Ascending aorta (tissue), 2 donors: Measurements from ENCODE around the gene CD47. TPM values are rescaled to one million over a fixed set of nuclear protein-coding genes. Genes with fewer than 3 reads are reported as not detected.
A peak's percentile ranks its signal among the peaks of the same experiment; 100 is the strongest.

ENCODE experiments used
- DNase-seq, 2 donors: peaks; one replicate each; pipeline ENCODE4 v3.0.0-alpha.2; 2019; ENCODE audit warnings: low spot score in 2 of 2
- H3K27ac ChIP-seq, 2 donors: fragments of 200-600 bp; sonication (generic); one replicate each; pipeline ENCODE4 v1.5.1; 2016 to 2017; ENCODE audit warnings: mild to moderate bottlenecking in 1 of 2
- H3K27me3 ChIP-seq: fragments of 200-600 bp; sonication (generic); one replicate; pipeline ENCODE4 v1.5.1; 2017
- H3K36me3 ChIP-seq, 2 donors: fragments of 200-600 bp; sonication (generic); one replicate each; pipeline ENCODE4 v1.5.1; 2016
- H3K4me1 ChIP-seq, 2 donors: fragments of 200-600 bp; sonication (generic); one replicate each; pipeline ENCODE4 v1.5.1; 2016 to 2017; ENCODE audit warnings: mild to moderate bottlenecking in 1 of 2
- H3K4me3 ChIP-seq, 2 donors: fragments of 200-600 bp; sonication (generic); one replicate each; pipeline ENCODE4 v1.5.1; 2016 to 2017; ENCODE audit warnings: mild to moderate bottlenecking in 1 of 2
- H3K9me3 ChIP-seq, 2 donors: fragments of 200-600 bp; sonication (generic); one replicate each; pipeline ENCODE4 v1.5.1; 2016
- intact Hi-C: fragments of 100-400 bp; cut with DNase I; formaldehyde crosslinking; loops from one replicate; pipeline ENCODE4 v1.15.1; 2023
- total RNA-seq: library from RNA; depleted of rRNA; stranded (reverse); fragments of >200 nt; gene quantifications from one replicate; pipeline ENCODE4 v1.1.0, GENCODE V29; 2016
- TF ChIP-seq, protein P1 (sequence below), 3 experiments: fragments of 200-600 bp in 2 of 3; fragments of 450-650 bp in 1 of 3; sonication (generic) in 2 of 3; IDR thresholded peaks; one replicate each; pipeline ENCODE4 v1.5.1; 2016 to 2019; ENCODE audit warnings: antibody characterized with exemption in 3 of 3, mild to moderate bottlenecking in 1 of 3, moderate library complexity in 1 of 3

Gene CD47
- total RNA-seq, 1 donor from 2014 or later = 24.5 TPM

DNA sequence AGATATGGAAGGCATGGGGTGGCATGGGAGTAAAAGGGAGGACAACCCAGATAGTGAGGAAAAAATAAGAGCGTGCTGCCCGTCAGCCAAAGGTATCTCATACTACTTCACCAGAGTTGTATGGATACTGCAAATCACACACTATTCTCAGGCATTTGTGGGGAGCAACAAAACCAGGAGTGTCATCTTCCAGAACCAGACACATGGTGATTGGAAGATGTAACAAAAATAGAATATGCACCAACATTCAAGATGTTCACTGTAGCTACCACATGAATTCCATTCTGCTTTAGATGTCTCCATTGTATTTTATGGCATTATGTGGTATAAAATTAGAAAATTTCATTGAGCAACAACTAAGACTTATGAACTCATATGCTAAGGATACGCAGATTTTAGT is 34.9 kb downstream of the CD47 start:
- H3K36me3 ChIP-seq = peaks cover 17 to 24% of the 10 kb centered on the region in 2 donors
- H3K9me3 ChIP-seq = no peaks in the 10 kb centered on the region
- TF ChIP-seq, protein P1, sequence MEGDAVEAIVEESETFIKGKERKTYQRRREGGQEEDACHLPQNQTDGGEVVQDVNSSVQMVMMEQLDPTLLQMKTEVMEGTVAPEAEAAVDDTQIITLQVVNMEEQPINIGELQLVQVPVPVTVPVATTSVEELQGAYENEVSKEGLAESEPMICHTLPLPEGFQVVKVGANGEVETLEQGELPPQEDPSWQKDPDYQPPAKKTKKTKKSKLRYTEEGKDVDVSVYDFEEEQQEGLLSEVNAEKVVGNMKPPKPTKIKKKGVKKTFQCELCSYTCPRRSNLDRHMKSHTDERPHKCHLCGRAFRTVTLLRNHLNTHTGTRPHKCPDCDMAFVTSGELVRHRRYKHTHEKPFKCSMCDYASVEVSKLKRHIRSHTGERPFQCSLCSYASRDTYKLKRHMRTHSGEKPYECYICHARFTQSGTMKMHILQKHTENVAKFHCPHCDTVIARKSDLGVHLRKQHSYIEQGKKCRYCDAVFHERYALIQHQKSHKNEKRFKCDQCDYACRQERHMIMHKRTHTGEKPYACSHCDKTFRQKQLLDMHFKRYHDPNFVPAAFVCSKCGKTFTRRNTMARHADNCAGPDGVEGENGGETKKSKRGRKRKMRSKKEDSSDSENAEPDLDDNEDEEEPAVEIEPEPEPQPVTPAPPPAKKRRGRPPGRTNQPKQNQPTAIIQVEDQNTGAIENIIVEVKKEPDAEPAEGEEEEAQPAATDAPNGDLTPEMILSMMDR (IDR thresholded peaks at IDR 0.05) = no peak
- H3K4me3 ChIP-seq = no peak overlapping the region
- H3K4me1 ChIP-seq = no peaks in the 10 kb centered on the region
- intact Hi-C loops = no loop called here
- no peak overlapping the region for H3K27ac ChIP-seq
- no peak for DNase-seq
- no peaks in the 10 kb centered on the region for H3K27me3 ChIP-seq

DNA sequence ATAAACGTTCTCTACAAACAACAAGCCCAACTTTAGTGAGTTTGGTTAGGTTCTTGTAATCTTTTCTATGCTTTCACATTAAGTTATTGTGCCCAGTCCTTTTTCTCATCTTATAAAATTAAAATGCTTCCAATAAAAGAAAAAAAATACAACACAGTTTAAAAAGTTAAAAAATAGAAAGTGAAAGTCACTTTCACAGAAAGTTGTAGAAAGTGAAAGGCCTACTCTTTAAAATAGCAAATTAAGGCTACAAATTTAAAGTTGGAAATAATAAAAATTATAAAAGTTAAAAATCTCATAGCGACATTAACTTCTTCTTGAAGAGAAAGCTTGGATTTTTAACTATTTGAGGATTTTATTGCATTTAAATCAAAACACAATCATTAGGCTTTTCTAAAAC is 35.9 kb downstream of the CD47 start:
- Histone ChIP-seq H3K36me3 (peaks cover 15 to 22% of the 10 kb centered on the region in 2 donors), H3K9me3 (no peaks in the 10 kb centered on the region), H3K27ac (no peak overlapping the region), H3K27me3 (no peaks in the 10 kb centered on the region), H3K4me1 (no peaks in the 10 kb centered on the region), H3K4me3 (no peak overlapping the region)
- TF ChIP-seq, protein P1 (IDR thresholded peaks at IDR 0.05) = no peak
- intact Hi-C loops = no loop called here
- no peak for DNase-seq

DNA sequence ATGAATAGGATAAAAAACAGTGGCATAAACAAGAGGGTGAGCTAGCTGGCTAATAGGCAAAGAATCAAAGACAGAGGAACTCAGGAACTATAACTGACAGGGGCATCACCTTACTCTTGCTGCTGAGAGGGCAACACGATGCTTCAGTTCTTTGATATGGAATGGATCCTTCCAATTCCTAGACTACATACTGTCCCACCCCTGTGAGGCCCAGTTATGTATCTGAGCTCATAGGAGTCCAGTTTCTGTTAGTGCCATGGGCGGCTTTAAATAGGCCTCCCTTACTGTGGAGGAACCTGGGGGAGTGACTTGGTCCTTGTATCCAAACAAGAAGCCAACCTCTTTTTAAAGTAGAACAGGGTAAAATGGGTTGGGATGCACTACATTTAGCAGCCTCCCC is 37.3 kb downstream of the CD47 start:
- TF ChIP-seq, protein P1 (IDR thresholded peaks at IDR 0.05) = no peak
- no peak overlapping the region for H3K4me3 ChIP-seq
- no peaks in the 10 kb centered on the region for H3K27me3 ChIP-seq
- H3K36me3 ChIP-seq = peaks cover 13 to 22% of the 10 kb centered on the region in 2 donors
- H3K4me1 ChIP-seq = no peaks in the 10 kb centered on the region
- intact Hi-C loops = no loop called here
- DNase-seq = no peak
- peak overlapping the region in 1 of 2 donors; percentile 31 for H3K27ac ChIP-seq
- no peaks in the 10 kb centered on the region for H3K9me3 ChIP-seq

DNA sequence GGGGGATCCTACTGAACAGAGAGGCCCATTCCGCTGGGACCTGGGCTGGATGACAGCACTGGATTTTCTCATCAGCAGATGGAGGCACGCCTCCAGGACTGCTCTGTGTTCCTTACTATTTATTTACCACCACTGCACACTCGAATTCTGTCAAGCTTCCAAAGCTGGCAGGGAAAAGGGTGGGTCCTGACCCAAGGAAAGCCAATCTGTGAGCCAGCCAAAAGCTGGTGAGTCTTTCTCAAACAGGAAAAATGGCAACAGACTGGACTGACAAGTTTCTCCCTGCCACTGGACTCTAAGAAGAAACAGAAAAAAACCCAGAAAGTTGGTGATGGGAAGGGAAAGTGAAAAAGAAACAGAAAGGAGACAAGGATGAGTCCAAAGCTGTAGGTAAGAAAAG is 37.8 kb downstream of the CD47 start:
- DNase-seq = no peak
- H3K27me3 ChIP-seq = no peaks in the 10 kb centered on the region
- TF ChIP-seq, protein P1 (IDR thresholded peaks at IDR 0.05) = no peak
- H3K4me3 ChIP-seq = no peak overlapping the region
- intact Hi-C loops = no loop called here
- no peaks in the 10 kb centered on the region for H3K9me3 ChIP-seq
- peak overlapping the region in 1 of 2 donors; percentile 31 for H3K27ac ChIP-seq
- H3K36me3 ChIP-seq = peaks cover 9 to 18% of the 10 kb centered on the region in 2 donors
- no peaks in the 10 kb centered on the region for H3K4me1 ChIP-seq

DNA sequence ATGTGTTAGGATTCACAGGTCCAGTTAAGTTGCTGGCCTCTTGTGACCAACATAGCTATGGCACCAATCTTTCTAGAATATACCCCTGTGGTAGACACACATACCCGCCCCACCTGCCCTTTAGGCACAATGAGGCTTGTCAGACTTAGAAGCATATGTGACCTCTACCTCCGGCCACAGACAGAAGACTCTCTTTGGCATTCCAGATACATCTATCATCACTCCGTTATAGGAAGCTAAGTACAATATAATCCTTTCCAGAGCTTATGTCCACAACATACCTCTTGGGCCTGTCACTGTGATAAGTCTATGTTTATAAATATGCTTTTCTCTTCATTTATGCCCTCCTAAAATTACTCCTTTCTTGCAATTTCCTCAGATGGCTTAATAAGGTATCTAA is 39.8 kb downstream of the CD47 start:
- H3K9me3 ChIP-seq = no peaks in the 10 kb centered on the region
- H3K4me1 ChIP-seq = no peaks in the 10 kb centered on the region
- DNase-seq = no peak
- no peaks in the 10 kb centered on the region for H3K27me3 ChIP-seq
- no peak overlapping the region for H3K27ac ChIP-seq
- H3K36me3 ChIP-seq = peaks cover 10 to 11% of the 10 kb centered on the region in 2 donors
- TF ChIP-seq, protein P1 (IDR thresholded peaks at IDR 0.05) = no peak
- H3K4me3 ChIP-seq = no peak overlapping the region
- intact Hi-C loops = no loop called here

DNA sequence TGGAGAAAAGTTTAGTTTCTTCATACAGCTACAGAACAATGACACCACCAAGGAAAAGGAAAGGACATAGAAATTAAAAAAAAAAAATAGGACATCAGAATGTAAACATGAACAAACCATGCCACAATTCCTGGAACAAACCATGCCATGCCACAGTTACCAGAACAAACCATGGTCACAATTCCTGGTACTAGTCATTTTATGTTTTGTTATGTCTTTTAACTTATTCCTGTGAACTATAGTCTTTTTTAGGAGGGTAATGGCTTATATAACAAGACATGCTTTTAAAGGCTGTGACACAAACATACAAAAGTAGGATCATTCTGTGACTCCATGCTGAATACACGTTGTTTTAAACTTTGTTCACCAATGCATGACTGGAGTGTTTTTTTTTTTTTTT is 42.8 kb downstream of the CD47 start:
- intact Hi-C loops = no loop called here
- H3K4me3 ChIP-seq = no peak overlapping the region
- no peaks in the 10 kb centered on the region for H3K9me3 ChIP-seq
- TF ChIP-seq, protein P1 (IDR thresholded peaks at IDR 0.05) = no peak
- H3K4me1 ChIP-seq = no peaks in the 10 kb centered on the region
- no peak overlapping the region for H3K27ac ChIP-seq
- peaks cover 10 to 11% of the 10 kb centered on the region in 2 donors for H3K36me3 ChIP-seq
- DNase-seq = no peak
- no peaks in the 10 kb centered on the region for H3K27me3 ChIP-seq
